PC-3 (cell line): ENCODE measurements around the gene DNAH3.

ENCODE experiments used
- CTCF ChIP-seq: fragments of 300-600 bp; sonication (generic); conservative IDR thresholded peaks from 2 replicates; pipeline ENCODE4 v1.5.1; 2017; ENCODE audit warnings: antibody characterized with exemption, low read depth, mild to moderate bottlenecking, low read length
- EZH2 ChIP-seq: fragments of 300-600 bp; sonication (generic); IDR thresholded peaks from one replicate; pipeline ENCODE4 v1.6.1; 2017; ENCODE audit warnings: antibody characterized with exemption, mild to moderate bottlenecking, low read length; ENCODE audit not compliant: unreplicated experiment
- EZH2phosphoT487 ChIP-seq: fragments of 300-600 bp; sonication (generic); IDR thresholded peaks from 2 replicates; pipeline ENCODE4 v1.6.1; 2018; ENCODE audit warnings: mild to moderate bottlenecking, antibody characterized with exemption, low read length, borderline replicate concordance

DNA sequence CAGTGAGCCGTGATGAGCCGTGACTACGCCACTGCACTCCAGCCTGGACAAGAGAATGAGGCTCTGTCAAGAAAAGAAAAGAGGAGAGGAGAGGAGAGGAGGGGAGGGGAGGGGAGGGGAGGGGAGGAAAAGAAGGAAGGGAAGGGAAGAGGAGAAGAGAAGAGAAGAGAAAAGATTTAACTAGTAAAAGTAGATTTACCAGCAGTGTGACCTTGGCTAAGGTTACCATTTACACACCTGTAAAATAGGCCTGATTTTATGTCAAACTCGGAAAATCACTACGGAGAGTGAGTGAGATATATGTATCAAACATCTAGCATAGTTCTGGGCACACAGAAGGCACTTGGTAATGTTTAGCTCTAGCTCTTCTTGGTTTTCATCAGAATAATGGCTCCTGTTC is 140.8 kb downstream of the DNAH3 start:
- TF ChIP-seq CTCF (no peak), EZH2 (no peak), EZH2phosphoT487 (no peak)
